SH-SY5Y (cell line): Measurements from ENCODE around the gene ACMSD.

Source experiments
- GATA2 ChIP-seq: IDR thresholded peaks from 2 replicates; pipeline ENCODE4 v1.6.1; 2011; ENCODE audit warnings: mild to moderate bottlenecking, low read depth, low read length
- GATA3 ChIP-seq: IDR thresholded peaks from 2 replicates; pipeline ENCODE4 v1.6.1; 2011; ENCODE audit warnings: low read depth, mild to moderate bottlenecking, low read length, moderate library complexity

DNA sequence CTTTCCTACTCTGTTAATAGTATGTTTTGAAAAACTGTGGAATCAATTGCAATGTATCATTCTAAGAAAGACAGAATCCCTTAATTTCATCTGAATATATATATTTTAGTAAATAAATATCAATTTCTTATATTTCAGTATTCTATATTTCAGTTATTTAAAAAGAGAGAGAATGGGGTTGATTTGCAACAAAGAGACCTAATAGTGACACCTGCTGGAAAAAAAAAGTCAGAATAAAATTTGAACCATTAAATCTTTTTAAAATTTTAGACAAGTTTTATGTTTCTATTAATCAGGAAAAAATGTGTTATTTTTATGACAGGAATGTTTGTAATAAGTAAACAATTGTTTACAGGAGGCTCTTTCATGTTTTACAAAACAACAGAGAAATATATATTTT, 59.5 kb downstream of the ACMSD start:
- TF ChIP-seq GATA2: no peak
- TF ChIP-seq GATA3: no peak
